DLD1 (cell line): Measurements from ENCODE around the gene FRYL.

Source experiments
- in situ Hi-C: cut with HindIII; loops from 2 replicates; pipeline ENCODE4 v1.10.0; 2017; ENCODE audit warnings: low sequenced_read_pairs

Gene FRYL

GRCh38 chr4:48566034-48566384 lies 214.1 kb downstream of the FRYL start:
- in situ Hi-C loops: no loop called here

- in situ Hi-C loops: no loop called here
Measured at GRCh38 chr4:48565362-48566033, 214.6 kb downstream of the FRYL start.

GRCh38 chr4:48564151-48564550 lies 215.9 kb downstream of the FRYL start:
- in situ Hi-C loops: no loop called here

GRCh38 chr4:48558819-48559218 lies 221.3 kb downstream of the FRYL start:
- in situ Hi-C loops: no loop called here

GRCh38 chr4:48558026-48558425 lies 222.1 kb downstream of the FRYL start:
- in situ Hi-C loops: no loop called here

- in situ Hi-C loops: no loop called here
Measured at GRCh38 chr4:48557478-48557877, 222.6 kb downstream of the FRYL start.

- in situ Hi-C loops: no loop called here
Measured at GRCh38 chr4:48556268-48556667, 223.8 kb downstream of the FRYL start.

- in situ Hi-C loops: no loop called here
Measured at GRCh38 chr4:48554606-48555005, 225.5 kb downstream of the FRYL start.

- in situ Hi-C loops: no loop called here
Measured at GRCh38 chr4:48553720-48554119, 226.4 kb downstream of the FRYL start.

- in situ Hi-C loops: no loop called here
Measured at GRCh38 chr4:48546336-48546735, 233.7 kb downstream of the FRYL start.

GRCh38 chr4:48543796-48544195 lies 236.3 kb downstream of the FRYL start:
- in situ Hi-C loops: no loop called here

GRCh38 chr4:48542888-48543287 lies 237.2 kb downstream of the FRYL start:
- in situ Hi-C loops: no loop called here

- in situ Hi-C loops: no loop called here
Measured at GRCh38 chr4:48539597-48539996, 240.5 kb downstream of the FRYL start.

- in situ Hi-C loops: no loop called here
Measured at GRCh38 chr4:48538358-48538757, 241.7 kb downstream of the FRYL start.

GRCh38 chr4:48526406-48526805 lies 253.7 kb downstream of the FRYL start:
- in situ Hi-C loops: no loop called here

GRCh38 chr4:48518143-48518542 lies 261.9 kb downstream of the FRYL start:
- in situ Hi-C loops: no loop called here

- in situ Hi-C loops: no loop called here
Measured at GRCh38 chr4:48509543-48509942, 270.5 kb downstream of the FRYL start.

- in situ Hi-C loops: no loop called here
Measured at GRCh38 chr4:48506716-48507115, 273.4 kb downstream of the FRYL start.

- in situ Hi-C loops: no loop called here
Measured at GRCh38 chr4:48504352-48504751, 275.7 kb downstream of the FRYL start.

- in situ Hi-C loops: no loop called here
Measured at GRCh38 chr4:48504026-48504330, 276.1 kb downstream of the FRYL start.

GRCh38 chr4:48503233-48504025 lies 276.6 kb downstream of the FRYL start:
- in situ Hi-C loops: no loop called here

- in situ Hi-C loops: no loop called here
Measured at GRCh38 chr4:48499551-48500066, 280.5 kb downstream of the FRYL start.
